AG04450 (cell line): ENCODE data around the gene ATP2B2. TPM values are rescaled to one million over a fixed set of nuclear protein-coding genes. Genes with fewer than 3 reads are reported as not detected.

Experiments
- CTCF ChIA-PET: fragments of 300-600, 350-600 bp; formaldehyde crosslinking; extraction: SDS; loops from one replicate; lab custom pipeline; 2022; ENCODE audit warnings: antibody characterized with exemption, inconsistent platforms; lab: Charles Lee
- POLR2A ChIA-PET: fragments of 350-600 bp; formaldehyde crosslinking; extraction: SDS; loops from one replicate; lab custom pipeline; 2021; ENCODE audit warnings: antibody characterized with exemption, inconsistent platforms; lab: Yijun Ruan, JAX
- DNase-seq: peaks from one replicate; pipeline ENCODE4 v3.0.0-alpha.2; 2011; ENCODE audit warnings: low read depth, low spot score
- H3K27ac ChIP-seq: one replicate; pipeline ENCODE4 v1.5.1; 2012; ENCODE audit warnings: low read depth, low read length, control low read depth
- H3K27me3 ChIP-seq: one replicate; pipeline ENCODE4 v1.6.0; 2012; ENCODE audit warnings: low read length; ENCODE audit not compliant: control insufficient read depth, insufficient read depth
- H3K4me3 ChIP-seq: 2 replicates; pipeline ENCODE4 v1.5.1; 2011; ENCODE audit warnings: mild to moderate bottlenecking, low read depth, low read length, control low read depth
- H3K9me3 ChIP-seq: 2 replicates; pipeline ENCODE4 v1.5.1; 2012; ENCODE audit warnings: low read length; ENCODE audit not compliant: control insufficient read depth, insufficient read depth
- polyA plus RNA-seq: library from polyadenylated mRNA; depleted of rRNA; stranded (reverse); fragments of >200 nt; gene quantifications from 2 replicates; pipeline ENCODE4 v1.2.3, GENCODE V29; 2011
- TF ChIP-seq, protein P1 (sequence below): IDR thresholded peaks from 2 replicates; pipeline ENCODE4 v1.5.1; 2011; ENCODE audit warnings: low read depth, low read length, control low read depth, inconsistent platforms

The ATP2B2 gene
- polyA plus RNA-seq, 1 experiment = 0.01 TPM

DNA sequence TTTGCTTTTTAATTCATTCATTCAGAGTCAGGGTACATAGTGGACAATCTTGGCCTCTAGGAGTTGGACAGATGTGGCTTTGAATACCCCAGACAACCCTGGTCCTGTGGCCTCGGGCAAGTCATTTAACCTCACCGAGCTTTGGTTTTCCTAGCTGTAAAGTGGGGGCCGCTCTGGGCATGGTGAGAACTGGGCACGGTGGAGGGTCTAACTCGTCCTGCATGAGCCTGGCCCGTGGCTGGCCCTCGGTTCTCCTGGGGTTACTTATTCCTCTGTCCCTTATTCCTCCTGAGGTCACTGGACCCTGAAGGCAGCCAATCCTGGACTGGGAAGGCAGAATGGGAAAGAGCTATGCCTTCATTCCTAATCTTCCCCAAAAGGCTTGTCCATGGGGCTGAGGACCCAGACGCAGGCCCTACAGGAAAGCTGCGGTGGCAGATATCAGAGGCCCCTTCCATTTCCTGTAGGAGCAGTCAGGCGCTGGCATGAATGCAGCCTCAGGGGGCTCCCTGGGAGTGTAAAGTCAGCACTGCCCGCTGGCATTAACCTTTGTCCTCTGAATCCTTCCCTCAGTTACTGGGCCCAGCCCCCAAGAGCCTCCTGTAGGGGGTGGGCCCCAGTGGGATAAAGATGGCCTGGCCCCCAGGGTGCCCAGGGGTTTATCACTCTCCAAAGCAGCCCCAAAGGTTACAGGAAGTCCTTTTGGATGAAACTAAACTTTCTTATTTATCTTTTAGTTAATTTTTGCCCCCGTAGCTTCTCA is 166.6 kb downstream of the ATP2B2 start:
- no peak for DNase-seq
- no peak overlapping the region for H3K27ac ChIP-seq
- no peaks in the 10 kb centered on the region for H3K9me3 ChIP-seq
- TF ChIP-seq, protein P1, sequence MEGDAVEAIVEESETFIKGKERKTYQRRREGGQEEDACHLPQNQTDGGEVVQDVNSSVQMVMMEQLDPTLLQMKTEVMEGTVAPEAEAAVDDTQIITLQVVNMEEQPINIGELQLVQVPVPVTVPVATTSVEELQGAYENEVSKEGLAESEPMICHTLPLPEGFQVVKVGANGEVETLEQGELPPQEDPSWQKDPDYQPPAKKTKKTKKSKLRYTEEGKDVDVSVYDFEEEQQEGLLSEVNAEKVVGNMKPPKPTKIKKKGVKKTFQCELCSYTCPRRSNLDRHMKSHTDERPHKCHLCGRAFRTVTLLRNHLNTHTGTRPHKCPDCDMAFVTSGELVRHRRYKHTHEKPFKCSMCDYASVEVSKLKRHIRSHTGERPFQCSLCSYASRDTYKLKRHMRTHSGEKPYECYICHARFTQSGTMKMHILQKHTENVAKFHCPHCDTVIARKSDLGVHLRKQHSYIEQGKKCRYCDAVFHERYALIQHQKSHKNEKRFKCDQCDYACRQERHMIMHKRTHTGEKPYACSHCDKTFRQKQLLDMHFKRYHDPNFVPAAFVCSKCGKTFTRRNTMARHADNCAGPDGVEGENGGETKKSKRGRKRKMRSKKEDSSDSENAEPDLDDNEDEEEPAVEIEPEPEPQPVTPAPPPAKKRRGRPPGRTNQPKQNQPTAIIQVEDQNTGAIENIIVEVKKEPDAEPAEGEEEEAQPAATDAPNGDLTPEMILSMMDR = no peak
- ChIA-PET POLR2A (no interaction called here), CTCF (interaction anchor here (1.8 kb wide), 1 partner anchor 17 kb away, joined by 4 read pairs; no protein-coding TSS in a partner anchor)
- H3K27me3 ChIP-seq = peaks cover 35% of the 10 kb centered on the region
- no peak overlapping the region for H3K4me3 ChIP-seq

DNA sequence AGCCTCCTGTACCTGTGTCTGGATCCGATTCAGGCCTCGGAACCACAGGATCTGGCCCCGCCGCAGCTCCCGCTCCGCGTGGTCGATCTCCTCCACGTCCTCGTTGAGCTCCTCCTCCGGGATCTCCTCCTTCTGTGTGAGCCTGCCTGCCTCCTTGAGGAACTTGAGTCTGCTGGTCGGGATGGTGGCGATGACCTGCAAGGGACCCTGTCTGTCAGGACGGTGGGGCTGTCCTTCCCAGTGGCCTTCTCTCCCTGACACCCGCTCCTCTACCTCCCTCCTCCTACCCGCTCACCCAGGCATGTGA is 167.3 kb downstream of the ATP2B2 start:
- no peak overlapping the region for H3K27ac ChIP-seq
- H3K27me3 ChIP-seq = peaks cover 37% of the 10 kb centered on the region
- no peak overlapping the region for H3K4me3 ChIP-seq
- CTCF ChIA-PET = no interaction called here
- no peaks in the 10 kb centered on the region for H3K9me3 ChIP-seq
- no peak for DNase-seq
- TF ChIP-seq, protein P1 = no peak
- POLR2A ChIA-PET = no interaction called here

DNA sequence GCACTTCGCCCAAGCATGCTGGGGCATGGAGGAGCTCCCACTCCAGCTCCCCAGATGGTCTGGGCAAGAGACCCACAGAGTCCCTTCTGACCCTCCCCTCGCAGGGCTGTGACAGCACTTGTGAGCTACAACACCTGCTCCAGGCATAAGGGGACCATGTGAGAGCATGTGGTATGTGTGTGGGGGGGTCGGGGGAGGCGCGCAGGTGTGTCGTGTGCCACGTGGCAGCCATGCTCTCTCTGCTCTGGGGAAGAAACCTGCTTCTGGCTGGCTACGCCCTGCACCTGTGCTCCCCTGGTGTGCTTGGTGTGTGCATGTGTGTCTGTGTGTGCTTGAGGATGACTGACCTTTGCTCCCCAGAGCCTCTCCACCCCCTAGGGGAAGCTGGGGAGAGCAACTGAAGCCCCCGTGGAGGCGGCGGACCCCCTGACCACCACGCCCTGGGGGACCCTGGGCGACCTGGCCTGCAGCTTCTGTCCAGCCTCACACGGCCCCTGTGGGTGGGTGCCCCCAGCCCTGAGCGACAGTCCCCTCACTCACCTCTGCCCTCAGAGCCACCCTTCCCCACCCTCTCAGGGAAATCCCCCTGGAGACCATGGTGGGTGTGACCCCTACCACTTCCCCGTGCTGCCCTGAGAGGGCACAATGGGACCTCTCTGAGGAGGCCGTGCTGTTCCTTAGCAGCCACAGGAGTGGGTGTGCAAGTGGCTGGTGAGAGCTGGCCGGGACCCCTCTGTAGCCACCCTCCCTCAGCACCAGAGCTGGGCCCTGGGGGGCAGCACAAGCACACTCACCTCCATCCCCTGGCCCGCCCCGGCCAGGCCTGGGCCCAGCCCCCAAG is 167.8 kb downstream of the ATP2B2 start:
- Histone ChIP-seq H3K4me3 (no peak overlapping the region), H3K9me3 (no peaks in the 10 kb centered on the region), H3K27me3 (peaks cover 37% of the 10 kb centered on the region), H3K27ac (no peak overlapping the region)
- TF ChIP-seq, protein P1 = no peak
- POLR2A ChIA-PET = interaction anchor here (0.7 kb wide), 1 partner anchor 20 kb away, joined by 3 read pairs; no protein-coding TSS in a partner anchor
- CTCF ChIA-PET = interaction anchor here (0.5 to 1.2 kb wide), 2 partner anchors 15 to 401 kb away, joined by 3 read pairs; no protein-coding TSS in a partner anchor
- no peak for DNase-seq

DNA sequence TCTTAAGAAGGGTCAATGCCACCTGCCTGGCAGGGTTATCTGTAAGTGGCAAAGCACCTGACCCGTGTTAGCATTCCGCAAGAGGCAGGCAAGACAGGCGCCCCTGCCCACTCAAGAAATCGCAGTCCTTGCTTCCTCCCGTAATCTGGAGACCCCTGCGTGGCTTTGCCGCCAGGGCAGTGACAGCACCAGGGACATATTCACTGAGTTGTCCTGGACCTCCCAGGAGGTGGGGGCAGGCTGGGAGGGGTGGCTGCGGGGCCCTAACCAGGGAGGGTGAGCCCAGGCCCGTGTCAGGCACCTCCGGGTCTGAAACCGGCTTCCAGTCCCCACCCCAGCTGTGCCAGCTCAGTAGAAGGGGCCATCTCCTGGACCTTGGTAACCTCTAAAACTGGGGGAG is 168.6 kb downstream of the ATP2B2 start:
- Histone ChIP-seq H3K9me3 (no peaks in the 10 kb centered on the region), H3K27ac (no peak overlapping the region), H3K4me3 (no peak overlapping the region), H3K27me3 (peaks cover 36% of the 10 kb centered on the region)
- ChIA-PET CTCF (interaction anchor here (1.2 kb wide), 1 partner anchor 402 kb away, joined by 3 read pairs; no protein-coding TSS in a partner anchor), POLR2A (interaction anchor here (0.7 kb wide), 1 partner anchor 21 kb away, joined by 3 read pairs; no protein-coding TSS in a partner anchor)
- DNase-seq = no peak
- TF ChIP-seq, protein P1 = no peak
